WERI-Rb-1 (cell line): Measurements from ENCODE around the gene SLC1A3.

ENCODE experiments used
- DNase-seq: peaks from one replicate; pipeline ENCODE4 v3.0.0-alpha.2; 2020
- H3K27ac ChIP-seq: fragments of 250-450 bp; sonication (Bioruptor Pico); 2 replicates; pipeline ENCODE4 v1.5.1; 2020; ENCODE audit warnings: mild to moderate bottlenecking, moderate library complexity
- H3K27me3 ChIP-seq: fragments of 250-450 bp; sonication (Bioruptor Pico); 2 replicates; pipeline ENCODE4 v1.5.1; 2021; ENCODE audit warnings: mild to moderate bottlenecking, low read depth, moderate library complexity; ENCODE audit not compliant: insufficient read depth, severe bottlenecking
- H3K36me3 ChIP-seq: fragments of 250-450 bp; sonication (Bioruptor Pico); 2 replicates; pipeline ENCODE4 v1.5.1; 2020; ENCODE audit warnings: mild to moderate bottlenecking, moderate library complexity
- H3K4me3 ChIP-seq: 2 replicates; pipeline ENCODE4 v1.5.1; 2011; ENCODE audit warnings: low read depth, mild to moderate bottlenecking, control low read depth, low read length
- H3K9me3 ChIP-seq: fragments of 250-450 bp; sonication (Bioruptor Pico); 2 replicates; pipeline ENCODE4 v1.5.1; 2021; ENCODE audit warnings: mild to moderate bottlenecking, moderate library complexity; ENCODE audit not compliant: severe bottlenecking
- TF ChIP-seq, protein P1 (sequence below): IDR thresholded peaks from 2 replicates; pipeline ENCODE4 v1.5.1; 2011; ENCODE audit warnings: low read depth, mild to moderate bottlenecking, control low read depth, inconsistent platforms, low read length

SLC1A3 gene

GRCh38 chr5:36648426-36648825 is 42.0 kb downstream of the SLC1A3 start:
- DNase-seq = peak; percentile 16
- no peak overlapping the region for H3K27ac ChIP-seq
- TF ChIP-seq, protein P1, sequence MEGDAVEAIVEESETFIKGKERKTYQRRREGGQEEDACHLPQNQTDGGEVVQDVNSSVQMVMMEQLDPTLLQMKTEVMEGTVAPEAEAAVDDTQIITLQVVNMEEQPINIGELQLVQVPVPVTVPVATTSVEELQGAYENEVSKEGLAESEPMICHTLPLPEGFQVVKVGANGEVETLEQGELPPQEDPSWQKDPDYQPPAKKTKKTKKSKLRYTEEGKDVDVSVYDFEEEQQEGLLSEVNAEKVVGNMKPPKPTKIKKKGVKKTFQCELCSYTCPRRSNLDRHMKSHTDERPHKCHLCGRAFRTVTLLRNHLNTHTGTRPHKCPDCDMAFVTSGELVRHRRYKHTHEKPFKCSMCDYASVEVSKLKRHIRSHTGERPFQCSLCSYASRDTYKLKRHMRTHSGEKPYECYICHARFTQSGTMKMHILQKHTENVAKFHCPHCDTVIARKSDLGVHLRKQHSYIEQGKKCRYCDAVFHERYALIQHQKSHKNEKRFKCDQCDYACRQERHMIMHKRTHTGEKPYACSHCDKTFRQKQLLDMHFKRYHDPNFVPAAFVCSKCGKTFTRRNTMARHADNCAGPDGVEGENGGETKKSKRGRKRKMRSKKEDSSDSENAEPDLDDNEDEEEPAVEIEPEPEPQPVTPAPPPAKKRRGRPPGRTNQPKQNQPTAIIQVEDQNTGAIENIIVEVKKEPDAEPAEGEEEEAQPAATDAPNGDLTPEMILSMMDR = no peak
- H3K27me3 ChIP-seq = no peaks in the 10 kb centered on the region
- peaks cover 2% of the 10 kb centered on the region for H3K9me3 ChIP-seq
- no peaks in the 10 kb centered on the region for H3K36me3 ChIP-seq
- no peak overlapping the region for H3K4me3 ChIP-seq

DNA sequence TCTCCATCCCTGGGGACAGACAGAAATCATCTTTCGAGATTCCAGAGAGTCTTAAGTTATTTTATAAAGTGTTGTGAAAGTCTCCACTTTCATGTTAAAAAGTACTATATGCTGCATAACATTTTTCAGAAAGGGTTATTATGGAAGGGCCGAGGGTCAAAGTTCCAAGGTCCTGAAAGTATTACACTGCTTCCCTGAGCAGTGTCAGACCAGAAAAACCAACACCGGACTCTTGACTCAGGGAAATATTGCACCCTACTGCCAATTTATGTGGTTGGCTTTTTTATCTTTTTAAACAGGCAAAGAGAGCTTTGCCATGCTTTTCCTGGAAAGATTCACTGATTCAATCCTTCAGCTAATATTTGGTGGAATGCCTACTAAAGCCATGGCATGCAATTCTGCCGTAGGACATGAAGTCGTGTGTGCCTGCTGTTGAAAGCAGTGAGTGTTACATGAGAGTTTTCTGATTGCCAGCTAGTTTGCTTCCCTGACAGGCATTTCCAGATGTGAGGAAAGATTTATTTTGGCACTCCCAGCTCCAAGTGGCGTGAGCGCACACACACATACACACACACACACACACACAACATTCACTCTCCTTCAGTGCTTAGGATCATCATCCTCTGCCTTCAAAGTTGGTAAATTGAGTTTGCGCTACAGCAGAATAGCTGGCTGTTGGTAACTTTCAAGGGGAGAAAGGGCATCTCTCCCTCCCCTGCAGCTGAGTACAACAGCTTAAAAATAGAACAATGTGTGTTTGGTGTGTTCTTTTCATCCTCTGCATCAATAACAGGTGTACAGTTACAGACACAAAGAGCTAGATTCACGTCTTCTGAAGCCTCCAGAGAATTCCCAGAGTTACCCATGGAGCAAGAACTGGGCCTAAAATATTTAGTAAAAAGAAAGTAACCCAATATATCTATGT is 45.6 kb downstream of the SLC1A3 start:
- H3K9me3 ChIP-seq = no peaks in the 10 kb centered on the region
- DNase-seq = no peak
- TF ChIP-seq, protein P1 = no peak
- no peak overlapping the region for H3K4me3 ChIP-seq
- no peaks in the 10 kb centered on the region for H3K27me3 ChIP-seq
- no peak overlapping the region for H3K27ac ChIP-seq
- H3K36me3 ChIP-seq = no peaks in the 10 kb centered on the region

DNA sequence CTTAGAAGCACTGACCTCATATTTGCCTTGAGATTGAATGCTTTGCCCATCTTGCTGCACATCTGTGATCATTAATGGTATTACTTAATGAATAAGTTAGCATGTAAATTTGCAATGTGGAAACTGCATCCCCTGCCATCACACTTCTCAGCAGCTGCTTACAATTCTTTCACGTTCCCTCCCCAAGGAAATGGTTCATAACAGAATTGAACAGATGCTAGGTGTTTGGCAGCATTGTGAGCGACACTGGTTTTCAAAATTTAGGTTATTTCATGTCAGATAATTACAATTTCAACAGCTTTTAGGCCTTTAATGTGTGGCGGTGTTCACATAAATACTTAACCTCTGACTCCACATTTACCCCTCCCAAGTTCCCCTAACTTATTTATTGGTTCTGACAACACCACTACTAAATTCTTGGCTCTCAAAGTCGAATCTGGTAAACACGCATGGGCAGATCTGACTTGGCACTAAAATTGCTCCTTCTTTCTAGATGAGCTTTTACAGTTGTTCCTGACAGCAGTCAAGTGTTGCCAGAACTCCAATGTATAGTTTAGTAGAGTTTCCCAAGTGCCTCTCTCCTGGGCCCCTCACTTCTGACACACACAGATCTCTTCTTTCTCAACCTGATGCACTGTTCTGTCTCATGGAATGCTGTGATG is 46.8 kb downstream of the SLC1A3 start:
- TF ChIP-seq, protein P1 = no peak
- no peaks in the 10 kb centered on the region for H3K36me3 ChIP-seq
- no peak for DNase-seq

DNA sequence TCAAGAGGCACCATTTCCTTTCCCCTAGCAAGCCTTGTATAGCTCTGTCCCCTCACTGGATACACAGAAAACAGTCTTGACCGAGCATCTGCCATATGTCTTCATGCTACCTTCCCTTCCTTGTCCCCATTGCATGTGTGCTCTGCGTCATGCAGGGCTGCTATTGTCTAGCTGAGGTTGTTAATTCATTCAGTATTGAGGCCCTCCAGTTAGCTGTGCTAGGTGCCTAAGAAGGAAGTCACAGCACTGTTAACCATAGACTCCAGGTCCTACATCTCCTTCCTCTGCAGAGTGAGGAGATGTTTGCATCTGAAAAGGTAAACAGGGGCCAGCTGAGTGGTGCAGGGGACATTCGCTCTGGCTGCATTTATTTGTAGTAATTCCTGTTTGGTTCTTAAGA is 48.2 kb downstream of the SLC1A3 start:
- Histone ChIP-seq H3K4me3 (no peak overlapping the region), H3K36me3 (no peaks in the 10 kb centered on the region), H3K27ac (no peak overlapping the region), H3K27me3 (no peaks in the 10 kb centered on the region), H3K9me3 (no peaks in the 10 kb centered on the region)
- TF ChIP-seq, protein P1 = no peak
- no peak for DNase-seq

More for the DNA sequence above, 46.8 kb downstream of the SLC1A3 start:
- Histone ChIP-seq H3K4me3 (no peak overlapping the region), H3K27ac (no peak overlapping the region), H3K9me3 (no peaks in the 10 kb centered on the region), H3K27me3 (no peaks in the 10 kb centered on the region)

DNA sequence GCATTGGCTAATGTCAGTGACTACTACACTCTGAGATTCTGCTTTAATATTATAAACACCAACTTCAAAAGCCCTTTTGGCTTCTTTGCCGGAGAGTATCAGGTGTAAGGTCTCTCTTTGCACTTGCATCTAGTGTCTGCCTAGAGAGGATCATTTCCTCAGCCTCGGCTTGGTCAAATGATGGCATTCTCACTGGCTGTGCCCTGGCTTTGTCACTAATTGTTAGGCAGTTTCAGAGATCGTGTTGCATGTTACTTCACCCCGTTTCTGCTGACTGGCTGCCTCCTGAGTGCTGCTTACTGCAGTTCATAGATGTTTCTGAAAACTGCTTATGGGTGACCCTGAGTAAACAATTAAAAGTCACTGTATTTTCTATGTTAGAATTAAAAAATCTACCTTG is 48.8 kb downstream of the SLC1A3 start:
- Histone ChIP-seq H3K4me3 (no peak overlapping the region), H3K36me3 (no peaks in the 10 kb centered on the region), H3K27me3 (no peaks in the 10 kb centered on the region), H3K27ac (no peak overlapping the region), H3K9me3 (no peaks in the 10 kb centered on the region)
- TF ChIP-seq, protein P1 = no peak
- no peak for DNase-seq
